ENCODE results near the gene OR2D3. TPM values are rescaled to one million over a fixed set of nuclear protein-coding genes. Genes with fewer than 3 reads are reported as not detected.

Gene OR2D3, protein sequence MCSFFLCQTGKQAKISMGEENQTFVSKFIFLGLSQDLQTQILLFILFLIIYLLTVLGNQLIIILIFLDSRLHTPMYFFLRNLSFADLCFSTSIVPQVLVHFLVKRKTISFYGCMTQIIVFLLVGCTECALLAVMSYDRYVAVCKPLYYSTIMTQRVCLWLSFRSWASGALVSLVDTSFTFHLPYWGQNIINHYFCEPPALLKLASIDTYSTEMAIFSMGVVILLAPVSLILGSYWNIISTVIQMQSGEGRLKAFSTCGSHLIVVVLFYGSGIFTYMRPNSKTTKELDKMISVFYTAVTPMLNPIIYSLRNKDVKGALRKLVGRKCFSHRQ
- total RNA-seq, result not detected

GRCh38 chr11:6920702-6921101 is at the start of gene OR2D3:
OR2D3 (plus strand) TSS chr11:6921002; CDS start chr11:6921002, 0 bp downstream.
- H3K27ac ChIP-seq, result no peak within 1 kb of the TSS
- no peak within 1 kb of the TSS for H3K4me3 ChIP-seq
- intact Hi-C loops (cut with DNase I), result no loop called here
- no peaks in the 10 kb centered on the region for H3K27me3 ChIP-seq (replicated peaks; ENCODE audit: insufficient read depth)
- 87% methylated on average over 1 of the region's 1 CpG for WGBS
- no peaks in the 10 kb centered on the region for H3K36me3 ChIP-seq
- H3K9me3 ChIP-seq, result no peaks in the 10 kb centered on the region
- no peaks in the 10 kb centered on the region for H3K4me1 ChIP-seq (replicated peaks)
- no peak for TF ChIP-seq POLR2A (IDR thresholded peaks at IDR 0.05)
- no peak for TF ChIP-seq POLR2AphosphoS5 (IDR thresholded peaks at IDR 0.05)
- TF ChIP-seq, protein P1, sequence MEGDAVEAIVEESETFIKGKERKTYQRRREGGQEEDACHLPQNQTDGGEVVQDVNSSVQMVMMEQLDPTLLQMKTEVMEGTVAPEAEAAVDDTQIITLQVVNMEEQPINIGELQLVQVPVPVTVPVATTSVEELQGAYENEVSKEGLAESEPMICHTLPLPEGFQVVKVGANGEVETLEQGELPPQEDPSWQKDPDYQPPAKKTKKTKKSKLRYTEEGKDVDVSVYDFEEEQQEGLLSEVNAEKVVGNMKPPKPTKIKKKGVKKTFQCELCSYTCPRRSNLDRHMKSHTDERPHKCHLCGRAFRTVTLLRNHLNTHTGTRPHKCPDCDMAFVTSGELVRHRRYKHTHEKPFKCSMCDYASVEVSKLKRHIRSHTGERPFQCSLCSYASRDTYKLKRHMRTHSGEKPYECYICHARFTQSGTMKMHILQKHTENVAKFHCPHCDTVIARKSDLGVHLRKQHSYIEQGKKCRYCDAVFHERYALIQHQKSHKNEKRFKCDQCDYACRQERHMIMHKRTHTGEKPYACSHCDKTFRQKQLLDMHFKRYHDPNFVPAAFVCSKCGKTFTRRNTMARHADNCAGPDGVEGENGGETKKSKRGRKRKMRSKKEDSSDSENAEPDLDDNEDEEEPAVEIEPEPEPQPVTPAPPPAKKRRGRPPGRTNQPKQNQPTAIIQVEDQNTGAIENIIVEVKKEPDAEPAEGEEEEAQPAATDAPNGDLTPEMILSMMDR (IDR thresholded peaks at IDR 0.05), result no peak
- DNase-seq (ENCODE audit: low spot score), result no peak

DNA sequence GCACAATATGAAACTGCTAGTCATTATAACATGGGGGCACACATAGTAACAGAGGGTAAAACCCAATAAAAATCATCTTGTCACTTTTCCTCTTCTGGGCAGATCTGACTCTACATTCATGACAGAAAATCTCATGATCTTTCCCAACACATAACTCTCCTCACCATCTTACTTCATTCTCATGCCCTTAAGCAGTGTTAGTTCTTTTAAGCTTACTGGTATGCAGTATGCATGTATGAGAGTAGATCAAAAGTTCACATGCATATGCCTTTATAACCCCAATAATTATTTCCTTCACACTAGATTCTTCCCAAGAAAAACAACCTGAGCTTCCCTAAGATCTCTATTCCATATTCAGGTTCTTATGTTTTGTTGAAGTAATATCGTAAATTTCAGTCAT is 49.5 kb upstream of the OR2D3 start:
- no peak overlapping the region for H3K4me3 ChIP-seq
- H3K27ac ChIP-seq, result no peak overlapping the region
- H3K27me3 ChIP-seq (replicated peaks; ENCODE audit: insufficient read depth), result no peaks in the 10 kb centered on the region
- H3K4me1 ChIP-seq (replicated peaks), result no peaks in the 10 kb centered on the region
- intact Hi-C loops (cut with DNase I), result no loop called here
- no peaks in the 10 kb centered on the region for H3K9me3 ChIP-seq
- no peak for DNase-seq (ENCODE audit: low spot score)
- no peak for TF ChIP-seq POLR2A (IDR thresholded peaks at IDR 0.05)
- TF ChIP-seq, protein P1 (IDR thresholded peaks at IDR 0.05), result no peak
- no peak for TF ChIP-seq POLR2AphosphoS5 (IDR thresholded peaks at IDR 0.05)
- H3K36me3 ChIP-seq, result no peaks in the 10 kb centered on the region
- 91% methylated on average over 1 of the region's 1 CpG for WGBS

- Histone ChIP-seq H3K9me3 (no peaks in the 10 kb centered on the region), H3K4me1 (replicated peaks) (no peaks in the 10 kb centered on the region), H3K4me3 (no peak overlapping the region), H3K27ac (no peak overlapping the region), H3K36me3 (no peaks in the 10 kb centered on the region), H3K27me3 (replicated peaks; ENCODE audit: insufficient read depth) (no peaks in the 10 kb centered on the region)
- no peak for DNase-seq (ENCODE audit: low spot score)
- 94% methylated on average over 2 of the region's 2 CpGs for WGBS
- intact Hi-C loops (cut with DNase I), result no loop called here
- TF ChIP-seq POLR2A (IDR thresholded peaks at IDR 0.05), result no peak
Observed at GRCh38 chr11:6875761-6876160, 45.0 kb upstream of the OR2D3 start.

GRCh38 chr11:6876325-6876724 is 44.5 kb upstream of the OR2D3 start, which contains the start of gene OR10A4:
OR10A4 (plus strand) TSS chr11:6876625; CDS start chr11:6876648, 23 bp downstream.
- Histone ChIP-seq H3K27ac (no peak within 1 kb of the TSS), H3K4me1 (replicated peaks) (no peaks in the 10 kb centered on the region), H3K27me3 (replicated peaks; ENCODE audit: insufficient read depth) (no peaks in the 10 kb centered on the region), H3K9me3 (no peaks in the 10 kb centered on the region), H3K36me3 (no peaks in the 10 kb centered on the region), H3K4me3 (no peak within 1 kb of the TSS)
- DNase-seq (ENCODE audit: low spot score), result no peak
- TF ChIP-seq POLR2A (IDR thresholded peaks at IDR 0.05) (no peak), POLR2AphosphoS5 (IDR thresholded peaks at IDR 0.05) (no peak)
- TF ChIP-seq, protein P1 (IDR thresholded peaks at IDR 0.05), result no peak
- WGBS, result 89% methylated on average over 1 of the region's 1 CpG
- intact Hi-C loops (cut with DNase I), result no loop called here

DNA sequence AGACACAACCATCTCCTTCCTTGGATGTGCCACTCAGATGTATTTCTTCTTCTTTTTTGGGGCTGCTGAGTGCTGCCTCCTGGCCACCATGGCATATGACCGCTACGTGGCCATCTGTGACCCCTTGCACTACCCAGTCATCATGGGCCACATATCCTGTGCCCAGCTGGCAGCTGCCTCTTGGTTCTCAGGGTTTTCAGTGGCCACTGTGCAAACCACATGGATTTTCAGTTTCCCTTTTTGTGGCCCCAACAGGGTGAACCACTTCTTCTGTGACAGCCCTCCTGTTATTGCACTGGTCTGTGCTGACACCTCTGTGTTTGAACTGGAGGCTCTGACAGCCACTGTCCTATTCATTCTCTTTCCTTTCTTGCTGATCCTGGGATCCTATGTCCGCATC is 43.9 kb upstream of the OR2D3 start:
- 85% methylated on average over 3 of the region's 3 CpGs for WGBS
- TF ChIP-seq, protein P1 (IDR thresholded peaks at IDR 0.05), result no peak
- TF ChIP-seq POLR2AphosphoS5 (IDR thresholded peaks at IDR 0.05) (no peak), POLR2A (IDR thresholded peaks at IDR 0.05) (no peak)
- no peaks in the 10 kb centered on the region for H3K4me1 ChIP-seq (replicated peaks)
- H3K36me3 ChIP-seq, result no peaks in the 10 kb centered on the region
- no peaks in the 10 kb centered on the region for H3K9me3 ChIP-seq
- no peak overlapping the region for H3K4me3 ChIP-seq
- intact Hi-C loops (cut with DNase I), result no loop called here
- no peak for DNase-seq (ENCODE audit: low spot score)
- H3K27ac ChIP-seq, result no peak overlapping the region
- no peaks in the 10 kb centered on the region for H3K27me3 ChIP-seq (replicated peaks; ENCODE audit: insufficient read depth)

Measured in prostate gland (tissue), 2 donors.